ENCODE measurements around the gene PBLD.

DNA sequence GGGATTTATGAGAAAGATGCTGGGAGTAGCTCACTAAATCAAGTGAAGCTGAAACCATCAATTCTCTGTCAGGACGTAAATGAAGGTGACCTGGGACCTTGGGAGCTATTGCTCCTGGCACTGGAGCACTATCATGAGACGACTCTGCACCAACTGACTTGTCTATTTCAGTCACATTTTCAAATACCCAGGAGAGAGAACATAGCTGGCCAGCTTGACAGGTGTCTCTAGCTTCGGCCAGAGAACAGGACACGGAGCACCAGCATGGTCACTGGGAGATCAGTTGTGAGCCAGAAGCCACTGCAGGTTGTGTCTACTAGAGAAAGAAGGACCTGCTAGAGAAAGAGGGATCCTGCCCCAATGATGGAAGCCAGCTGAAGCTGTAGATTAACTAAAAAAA is 83.4 kb downstream of the PBLD start:
- TF ChIP-seq CTCF (IDR thresholded peaks at IDR 0.05 in 4 of 5, conservative IDR thresholded peaks at IDR 0.05 in 1 of 5) (no peak), POLR2A (IDR thresholded peaks at IDR 0.05) (no peak)

All from gastrocnemius medialis (tissue), 4 donors.